Measurements from ENCODE around the gene SUPT3H. TPM values are rescaled to one million over a fixed set of nuclear protein-coding genes. Genes with fewer than 3 reads are reported as not detected.

SUPT3H gene
- total RNA-seq, 1 donor from 2014 or later = 1.2 TPM

DNA sequence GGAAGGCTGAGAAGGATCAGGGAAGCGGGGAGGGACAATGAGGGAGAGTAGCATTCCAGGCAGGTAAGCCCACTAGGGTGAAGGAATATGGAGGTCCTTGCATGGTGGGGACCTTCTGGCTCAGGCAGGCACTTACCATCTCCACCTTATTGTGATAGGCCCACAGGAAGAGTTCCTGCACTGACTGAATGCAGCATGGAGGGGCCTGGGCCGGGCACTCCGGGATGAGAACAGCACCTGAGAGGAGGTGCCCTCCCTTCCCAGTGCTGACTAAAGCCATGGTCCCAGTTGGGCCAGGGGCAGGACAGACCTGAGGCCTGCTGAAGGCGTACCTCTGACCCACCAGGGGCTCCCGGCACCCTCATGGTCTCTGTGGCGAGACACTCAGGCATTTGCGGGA lies 597.6 kb downstream of the SUPT3H start:
- ATAC-seq (no peak), DNase-seq (ENCODE audit: low spot score) (no peak)

- ATAC-seq (peak; percentile 40), DNase-seq (ENCODE audit: low spot score) (no peak)
These were observed 598.5 kb downstream of the SUPT3H start for GRCh38 chr6:44779130-44779826.

Other genes with a start within 250 kb of the SUPT3H start
- 0.15 TPM for gene RUNX2, start 49.6 kb downstream of the SUPT3H start, total RNA-seq